Measurements from ENCODE around the gene CCDC102A.
A peak's percentile ranks its signal among the peaks of the same experiment; 100 is the strongest.
"Not testable (repeated sequence)": the region's sequence is repeated elsewhere in the genome, so short reads cannot be mapped to it uniquely, and the experiment has no call there.

The CCDC102A gene

DNA sequence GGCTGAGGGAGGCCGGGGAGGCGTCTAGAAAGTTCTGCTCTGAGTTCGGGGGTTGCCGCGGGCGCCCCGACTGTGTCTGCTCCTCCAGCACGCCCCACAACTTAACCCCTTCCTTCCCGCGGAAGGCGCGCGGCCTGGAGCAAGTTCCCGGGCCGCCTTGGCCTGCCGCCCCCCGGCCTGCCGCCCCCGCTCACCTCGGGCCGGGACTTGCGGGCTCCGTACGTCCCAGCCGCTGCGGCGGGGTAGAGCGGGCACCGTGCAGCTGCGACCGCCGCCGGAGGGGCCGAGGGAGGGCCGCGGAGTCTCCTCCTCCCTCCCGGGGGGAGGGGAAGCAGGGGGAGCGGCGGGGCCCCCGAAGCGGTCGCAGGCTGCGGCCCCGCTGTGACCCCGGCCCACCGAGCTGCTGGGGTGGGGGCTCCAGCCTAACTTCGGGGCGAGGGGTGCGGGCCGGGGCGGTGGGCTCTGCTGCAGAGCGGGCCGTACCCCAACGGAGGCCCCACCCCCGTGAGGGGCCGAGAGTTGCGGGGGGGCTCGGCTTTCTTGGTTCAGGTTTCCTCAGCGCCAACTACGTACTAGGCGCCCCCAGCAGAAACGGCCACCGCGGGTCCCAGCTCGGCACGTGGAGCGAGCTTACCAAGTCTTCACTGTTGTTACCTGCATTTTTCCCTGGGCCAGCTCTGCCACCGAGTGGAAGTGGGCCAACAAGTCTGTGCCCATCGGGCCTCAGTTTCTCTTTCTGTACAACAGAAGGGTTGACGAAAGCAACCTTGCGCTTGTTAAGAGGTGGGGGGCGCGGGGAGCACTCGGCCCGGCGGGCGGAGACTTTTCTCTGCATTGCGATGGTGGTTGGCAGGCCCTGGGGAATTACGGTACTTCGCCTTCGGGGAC lies at the start of gene CCDC102A:
Gene CCDC102A, minus strand, starts transcription at position 266 of the 888 bp plus-strand sequence. CDS start 7,394 bp downstream, outside the sequence.
- peak; percentile 6 for DNase-seq (ENCODE audit: low spot score)

DNA sequence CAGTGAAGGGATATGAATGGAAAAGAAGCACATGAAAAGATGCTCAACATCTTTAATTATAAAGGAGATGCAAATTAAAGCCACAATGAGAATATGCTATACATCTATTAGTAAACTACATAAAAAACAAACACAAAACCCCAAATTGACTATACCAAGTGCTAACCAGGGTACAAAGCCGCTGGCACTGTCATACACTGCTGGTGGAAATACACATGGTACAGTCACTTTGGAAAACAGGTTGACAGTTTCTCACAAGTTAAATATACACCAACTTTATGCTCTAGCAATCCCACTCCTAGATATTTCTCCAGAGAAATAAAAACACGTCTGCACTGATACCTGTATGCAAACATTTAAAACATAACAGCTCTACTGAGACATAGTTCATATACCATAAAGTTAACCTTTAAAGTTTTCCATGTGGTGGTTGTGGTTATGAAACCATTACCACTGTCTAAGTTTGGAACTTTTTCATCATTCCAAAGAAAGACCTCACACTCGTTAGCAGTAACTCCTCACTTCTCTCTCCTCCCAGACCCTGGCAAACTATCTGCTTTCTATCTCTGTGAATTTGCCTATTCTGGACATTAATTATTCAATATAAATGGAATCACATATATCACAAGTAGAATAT lies 48.8 kb upstream of the CCDC102A start:
- DNase-seq (ENCODE audit: low spot score): no peak

DNA sequence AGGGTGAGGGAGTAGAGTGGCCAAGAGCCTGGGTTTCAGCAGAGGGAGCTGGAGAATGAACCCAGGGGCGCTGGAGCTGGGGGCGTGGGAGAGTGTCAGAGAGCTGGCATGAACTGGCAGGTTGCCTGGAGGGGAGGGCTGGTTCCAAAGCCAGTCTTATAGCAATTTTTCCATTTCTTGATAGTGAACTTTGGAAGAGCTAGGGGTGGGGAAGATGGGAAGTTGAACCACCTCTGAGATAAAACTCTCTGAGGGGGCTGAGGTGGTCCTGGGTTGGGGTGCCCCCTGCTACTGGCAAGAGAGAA lies 42.9 kb upstream of the CCDC102A start:
- DNase-seq (ENCODE audit: low spot score): no peak

DNA sequence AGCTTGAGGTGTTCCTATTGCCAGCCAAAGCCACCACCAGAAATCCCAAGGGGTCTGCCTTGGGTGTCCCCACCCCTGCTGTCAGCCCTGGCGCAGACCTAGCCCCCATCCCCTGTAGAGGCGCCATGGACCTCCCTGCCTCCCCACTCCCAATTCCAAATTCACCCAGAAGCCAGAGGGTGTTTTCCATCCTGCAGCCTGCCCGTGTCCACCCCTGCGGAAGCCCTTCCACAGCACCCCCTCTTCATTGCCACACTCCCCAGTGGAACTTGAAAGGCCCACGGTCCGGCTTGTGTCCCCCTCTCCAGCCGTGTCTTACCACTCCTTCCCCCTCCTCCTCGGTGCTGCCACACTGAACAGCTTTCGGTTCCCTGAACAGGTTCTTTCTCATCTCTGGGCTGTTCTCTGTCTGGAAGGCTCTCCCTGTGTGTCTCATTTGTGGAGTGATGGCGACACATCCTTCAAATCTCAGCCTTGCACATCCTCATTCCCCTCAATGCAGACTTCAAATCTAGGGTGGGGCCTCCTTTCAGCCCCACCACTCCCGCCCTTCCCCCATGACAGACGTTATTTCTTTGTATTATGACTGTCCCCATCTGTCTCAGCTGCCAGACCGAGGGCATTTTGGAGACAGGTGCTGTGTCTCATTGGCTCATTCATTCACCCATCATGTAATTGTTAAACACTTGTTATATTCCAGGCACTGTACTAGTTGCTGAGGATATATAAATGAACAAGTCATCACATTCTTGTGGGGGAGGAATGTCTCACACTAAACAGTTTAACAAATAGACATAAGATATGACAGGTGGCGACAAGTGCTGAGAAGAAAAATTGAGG lies 42.4 kb upstream of the CCDC102A start:
- DNase-seq (ENCODE audit: low spot score): peak; percentile 4

DNA sequence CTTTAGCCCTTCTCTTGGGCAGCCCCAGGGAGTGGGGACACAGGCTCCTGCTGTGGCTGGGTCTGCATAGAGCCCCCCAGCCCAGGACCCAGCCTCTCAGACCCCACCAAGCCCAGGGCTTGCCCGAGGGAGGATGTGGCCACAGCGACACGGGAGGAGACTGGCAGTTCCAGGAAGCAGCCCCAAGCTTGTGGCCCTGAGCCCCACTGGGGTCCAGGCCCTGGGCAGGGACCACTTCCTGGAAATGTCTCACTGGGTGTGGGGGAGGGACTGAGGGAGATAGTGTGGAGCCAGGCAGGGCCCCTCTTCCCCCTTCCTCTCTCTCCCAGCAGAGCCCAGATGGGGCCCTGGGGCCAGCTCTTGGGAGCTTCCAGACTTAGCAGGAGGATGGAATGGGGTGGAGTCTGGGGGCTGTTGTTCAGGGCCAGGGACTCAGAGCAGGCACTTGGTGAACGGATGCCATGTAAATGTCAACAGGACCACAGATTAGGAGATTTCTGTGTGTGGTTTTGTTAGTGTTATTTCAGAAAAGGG lies 41.4 kb upstream of the CCDC102A start:
- DNase-seq (ENCODE audit: low spot score): no peak

DNA sequence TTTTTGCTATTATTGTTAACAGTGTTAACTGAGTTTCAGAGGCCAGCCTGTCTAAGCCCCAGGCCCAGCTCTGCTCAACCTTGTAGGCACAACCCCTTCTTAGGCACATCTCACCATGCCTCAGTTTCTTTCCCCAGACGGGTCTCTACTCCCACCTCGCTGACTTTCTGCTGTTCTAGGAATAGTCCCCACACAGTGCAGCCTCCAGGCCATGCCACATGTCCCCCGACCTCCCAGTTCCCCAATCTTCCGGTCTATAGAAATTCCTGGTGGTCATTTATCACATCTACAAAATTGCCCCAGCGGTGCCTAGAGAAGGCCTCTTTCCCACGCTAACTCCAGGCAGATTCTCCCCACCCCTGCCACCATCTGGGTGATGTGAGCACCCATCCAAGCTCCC lies 40.8 kb upstream of the CCDC102A start:
- no peak for DNase-seq (ENCODE audit: low spot score)

DNA sequence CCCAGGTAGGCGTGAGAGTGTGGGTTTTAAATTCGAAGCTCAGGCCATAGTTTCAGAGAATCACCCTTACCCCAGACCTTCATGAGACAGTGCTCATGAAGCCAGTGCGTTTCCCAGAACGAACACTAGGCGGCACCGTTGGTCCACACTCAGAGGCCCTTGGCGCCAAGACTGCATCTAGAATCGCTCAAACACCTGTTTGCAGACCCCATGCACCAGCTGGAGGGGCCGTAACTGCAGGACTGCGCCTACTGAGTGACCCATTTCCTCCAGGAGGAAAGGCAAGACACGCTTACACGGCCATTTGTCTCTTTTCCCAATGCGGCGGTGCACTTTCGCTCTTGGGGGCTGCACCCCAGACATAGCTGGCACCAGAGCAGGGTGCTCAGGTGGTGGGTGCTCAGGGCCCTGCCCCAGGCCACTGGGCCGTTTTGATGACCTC lies 40.1 kb upstream of the CCDC102A start:
- DNase-seq (ENCODE audit: low spot score): peak; percentile 68

DNA sequence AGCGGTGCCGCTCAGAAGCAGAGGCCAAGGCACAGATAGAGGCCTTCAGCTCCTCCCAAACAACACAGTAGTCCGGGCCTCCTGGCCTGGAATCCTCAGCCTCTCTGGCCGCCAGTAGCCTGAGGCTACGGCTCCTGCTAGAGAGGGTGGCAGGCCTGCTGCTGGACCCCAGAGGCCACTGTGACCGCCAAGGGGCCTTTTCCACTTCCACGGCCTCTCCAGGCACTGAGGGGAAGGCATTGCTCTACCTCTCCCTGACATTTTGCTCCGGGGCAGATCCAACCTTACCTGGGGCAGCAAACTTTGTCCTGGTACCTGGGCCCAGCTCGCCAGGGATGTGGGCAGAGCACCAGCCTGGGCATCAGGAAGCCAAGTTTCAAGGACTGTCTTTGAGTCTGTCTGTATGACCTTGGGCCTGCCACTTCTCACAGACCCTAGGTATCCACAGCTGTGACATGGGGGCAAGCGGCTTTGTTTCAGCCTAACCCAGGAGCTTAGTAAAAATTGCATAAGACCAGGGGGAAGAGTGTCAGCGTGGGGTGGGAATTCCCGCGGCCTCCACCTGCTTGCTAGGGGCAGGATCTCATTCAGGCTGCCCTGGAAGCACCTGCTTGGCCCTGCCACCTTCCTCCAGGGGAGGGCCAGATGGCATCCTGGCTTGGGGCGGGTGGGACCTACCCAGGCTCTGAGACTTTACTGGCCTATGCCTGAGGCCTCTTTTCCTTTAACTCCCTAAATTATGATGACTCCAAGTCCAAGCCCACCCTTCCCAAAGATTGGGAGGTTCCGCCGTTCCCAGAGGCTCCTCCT lies 39.3 kb upstream of the CCDC102A start:
- DNase-seq (ENCODE audit: low spot score): no peak

DNA sequence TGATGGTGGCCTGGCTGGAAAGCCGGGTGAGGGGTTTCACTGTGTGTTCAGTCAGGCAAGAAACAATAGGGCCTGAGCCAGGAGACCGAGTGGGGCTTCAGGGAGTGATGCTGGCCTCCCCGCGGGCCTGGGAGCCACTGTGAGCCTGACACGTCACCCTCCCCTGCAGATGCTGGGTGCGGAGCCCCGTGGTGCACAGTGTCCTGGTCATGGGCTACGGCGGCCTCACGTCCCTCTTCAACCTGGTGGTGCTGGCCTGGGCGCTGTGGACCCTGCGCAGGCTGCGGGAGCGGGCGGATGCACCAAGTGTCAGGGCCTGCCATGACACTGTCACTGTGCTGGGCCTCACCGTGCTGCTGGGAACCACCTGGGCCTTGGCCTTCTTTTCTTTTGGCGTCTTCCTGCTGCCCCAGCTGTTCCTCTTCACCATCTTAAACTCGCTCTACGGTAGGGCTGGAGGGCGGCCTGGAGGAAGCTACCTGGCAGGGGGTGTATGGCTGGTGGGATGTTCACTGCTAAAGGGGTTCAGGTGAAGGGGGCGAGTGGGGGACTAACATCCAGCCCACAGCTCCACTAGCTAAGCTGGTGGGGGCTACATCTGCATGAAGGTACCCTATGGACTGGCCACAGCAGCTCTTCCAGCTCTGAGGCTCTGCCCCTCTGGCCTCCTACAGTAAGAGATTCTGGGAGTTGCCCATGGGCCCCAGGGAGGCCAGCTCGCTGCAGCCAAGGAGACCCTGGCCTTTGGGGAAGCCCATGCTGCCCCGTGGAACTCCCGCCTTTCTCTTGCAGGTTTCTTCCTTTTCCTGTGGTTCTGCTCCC lies 38.5 kb upstream of the CCDC102A start:
- no peak for DNase-seq (ENCODE audit: low spot score)

DNA sequence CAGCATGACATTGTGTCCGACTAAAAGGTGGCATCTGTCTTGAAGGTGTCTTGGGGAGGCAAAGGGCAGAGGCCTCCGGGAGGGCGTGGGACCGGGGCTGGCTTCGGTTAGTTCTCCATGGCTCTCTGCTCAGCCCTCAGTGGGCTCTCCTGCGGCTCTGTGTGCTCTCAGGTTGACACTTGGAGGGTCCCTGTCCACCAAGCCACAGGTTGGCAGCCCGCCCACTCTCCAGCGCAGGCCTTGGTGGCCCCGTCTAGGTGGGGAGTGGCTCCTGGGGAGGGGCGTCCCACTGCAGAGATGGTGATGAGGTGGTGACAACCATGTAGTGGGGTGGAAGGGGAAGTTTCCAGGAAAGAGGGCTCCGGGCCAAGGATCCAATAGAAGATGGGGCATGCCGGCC lies 37.7 kb upstream of the CCDC102A start:
- no peak for DNase-seq (ENCODE audit: low spot score)

DNA sequence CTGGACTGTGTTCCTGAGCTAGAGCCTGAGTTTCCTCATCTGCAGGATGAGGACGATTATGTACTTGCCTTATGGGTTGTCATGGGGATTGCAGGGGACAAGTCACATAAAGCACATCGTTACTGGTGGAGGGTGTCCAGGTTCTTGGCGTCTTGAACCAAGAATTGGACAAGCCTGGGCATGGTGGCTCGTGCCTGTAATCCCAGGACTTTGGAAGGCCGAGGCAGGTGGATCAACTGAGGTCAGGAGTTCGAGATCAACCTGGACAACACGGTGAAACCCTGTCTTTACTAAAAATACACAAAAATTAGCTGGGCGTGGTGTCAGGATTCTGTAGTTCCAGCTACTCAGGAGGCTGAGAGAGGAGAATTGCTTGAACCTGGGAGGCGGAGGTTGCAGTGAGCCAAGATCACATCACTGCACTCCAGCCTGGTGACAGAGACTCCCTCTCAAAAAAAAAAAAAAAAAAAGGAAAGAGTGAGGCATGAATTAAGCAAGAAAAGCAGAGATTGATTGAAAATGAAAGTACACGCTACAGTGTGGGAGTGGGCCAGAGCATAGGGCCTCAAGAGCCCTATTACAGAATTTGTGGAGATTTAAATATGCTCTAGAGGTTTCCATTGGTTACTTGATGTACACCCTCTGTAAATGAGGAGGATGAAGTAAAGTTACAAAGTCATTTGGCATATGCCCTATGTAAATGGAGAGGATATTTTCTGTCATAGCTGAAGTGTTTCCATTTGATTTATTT lies 36.8 kb upstream of the CCDC102A start:
- no peak for DNase-seq (ENCODE audit: low spot score)

DNA sequence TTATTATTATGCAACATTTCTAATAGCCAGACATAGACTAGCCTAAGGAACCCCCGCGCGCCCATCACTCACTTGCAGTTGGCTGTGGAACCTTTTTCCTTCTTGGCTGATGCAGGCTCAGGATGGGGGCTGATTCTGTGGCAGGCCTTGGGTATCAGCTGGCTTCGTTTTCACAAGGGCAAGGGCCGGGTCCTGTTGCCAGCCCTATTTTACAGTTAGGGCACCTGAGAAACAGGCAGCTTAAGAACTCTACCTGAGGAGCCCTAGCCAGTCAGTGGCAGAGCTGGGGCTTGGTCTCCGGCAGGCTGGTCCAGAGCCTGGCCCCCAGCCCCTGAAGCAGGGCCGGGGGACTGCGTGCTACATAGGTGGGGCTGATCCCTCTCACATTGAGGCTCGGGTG lies 34.7 kb upstream of the CCDC102A start:
- DNase-seq (ENCODE audit: low spot score): no peak

DNA sequence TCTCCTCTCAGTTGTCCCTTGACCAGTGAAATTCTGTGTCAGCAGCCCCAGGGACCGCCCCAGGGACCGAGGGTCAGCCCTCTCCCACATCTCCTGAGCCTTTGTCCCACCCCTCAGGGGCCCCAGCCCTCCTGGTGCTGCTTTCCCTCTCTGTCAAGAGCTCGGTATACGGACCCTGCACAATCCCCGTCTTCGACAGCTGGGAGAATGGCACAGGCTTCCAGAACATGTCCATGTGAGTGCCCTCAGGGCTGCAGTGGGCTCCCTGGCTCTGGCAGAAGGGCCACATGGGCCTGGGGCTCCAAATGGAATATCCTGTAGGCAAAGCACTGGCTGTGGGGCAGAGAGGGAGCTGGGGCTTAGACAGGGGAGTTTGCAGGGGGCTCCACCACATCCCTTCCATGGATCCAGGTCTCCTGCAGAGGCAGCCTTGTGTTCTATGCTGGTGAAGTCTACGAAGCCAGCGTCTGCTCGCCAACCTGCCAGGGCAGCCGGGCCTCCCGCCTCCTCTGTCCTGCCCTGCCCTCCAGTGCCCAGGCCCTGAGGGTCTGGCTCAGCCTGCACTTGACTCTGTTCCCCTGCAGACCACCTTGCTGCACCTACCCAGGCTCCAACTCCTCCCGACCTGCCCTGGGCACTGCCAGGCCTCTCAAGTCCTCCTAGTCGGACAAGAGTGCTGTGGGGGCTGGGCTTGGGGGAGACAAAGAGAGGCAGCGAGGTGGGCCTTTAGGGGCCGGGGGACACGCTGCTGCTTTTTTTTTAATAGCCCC lies 34.1 kb upstream of the CCDC102A start:
- DNase-seq (ENCODE audit: low spot score): no peak

DNA sequence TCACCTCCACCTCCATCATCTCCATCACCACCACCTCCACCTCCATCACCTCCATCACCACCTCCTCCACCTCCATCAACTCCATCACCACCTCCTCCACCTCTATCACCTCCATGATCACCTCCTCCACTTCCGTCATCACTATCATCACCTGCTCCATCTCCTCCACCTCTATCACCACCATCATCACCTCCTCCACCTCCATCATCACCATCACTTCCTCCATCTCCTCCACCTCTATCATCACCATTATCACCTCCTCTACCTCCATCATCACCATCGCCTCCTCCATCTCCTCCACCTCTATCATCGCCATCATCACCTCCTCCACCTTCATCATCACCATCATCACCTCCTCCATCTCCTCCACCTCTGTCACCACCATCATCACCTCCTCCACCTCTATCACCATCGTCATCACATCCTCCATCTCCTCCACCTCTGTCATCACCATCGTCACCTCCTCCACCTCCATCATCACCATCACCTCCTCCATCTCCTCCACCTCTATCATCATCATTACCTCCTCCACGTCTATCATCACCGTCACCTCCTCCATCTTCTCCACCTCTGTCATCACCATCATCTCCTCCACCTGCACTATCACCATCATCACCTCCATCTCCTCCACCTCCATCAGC lies 33.1 kb upstream of the CCDC102A start:
- DNase-seq (ENCODE audit: low spot score): no peak

DNA sequence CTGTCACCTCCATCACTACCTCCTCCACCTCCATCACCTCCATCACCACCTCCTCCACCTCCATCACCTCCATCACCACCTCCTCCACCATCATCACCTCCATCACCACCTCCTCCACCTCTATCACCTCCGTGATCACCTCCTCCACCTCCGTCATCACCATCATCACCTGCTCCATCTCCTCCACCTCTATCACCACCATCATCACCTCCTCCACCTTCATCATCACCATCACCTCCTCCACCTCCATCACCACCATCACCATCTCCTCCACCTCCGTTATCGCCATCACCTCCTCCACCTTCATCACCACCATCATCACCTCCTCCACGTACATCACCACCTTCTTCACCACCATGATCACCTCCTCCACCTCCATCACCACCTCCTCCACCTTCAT lies 32.4 kb upstream of the CCDC102A start:
- not testable (repeated sequence) for DNase-seq (ENCODE audit: low spot score)

DNA sequence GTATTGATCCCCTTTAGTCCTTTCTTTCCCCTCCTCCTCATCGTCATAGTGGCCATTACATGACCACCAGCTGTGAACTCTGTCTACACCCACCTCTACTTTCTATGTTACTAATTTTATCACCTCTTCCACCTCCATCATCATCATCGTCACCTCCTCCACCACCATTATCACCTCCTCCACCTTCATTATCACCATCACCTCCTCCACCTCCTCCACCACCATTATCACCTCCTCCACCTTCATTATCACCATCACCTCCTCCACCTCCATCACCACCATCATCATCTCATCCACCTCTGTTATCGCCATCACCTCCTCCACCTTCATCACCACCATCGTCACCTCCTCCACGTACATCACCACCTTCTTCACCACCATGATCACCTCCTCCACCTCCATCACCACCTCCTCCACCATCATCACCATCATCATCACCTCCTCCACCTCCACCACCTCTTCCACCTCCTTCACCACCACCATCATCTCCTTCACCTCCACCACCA lies 31.9 kb upstream of the CCDC102A start:
- no peak for DNase-seq (ENCODE audit: low spot score)

DNA sequence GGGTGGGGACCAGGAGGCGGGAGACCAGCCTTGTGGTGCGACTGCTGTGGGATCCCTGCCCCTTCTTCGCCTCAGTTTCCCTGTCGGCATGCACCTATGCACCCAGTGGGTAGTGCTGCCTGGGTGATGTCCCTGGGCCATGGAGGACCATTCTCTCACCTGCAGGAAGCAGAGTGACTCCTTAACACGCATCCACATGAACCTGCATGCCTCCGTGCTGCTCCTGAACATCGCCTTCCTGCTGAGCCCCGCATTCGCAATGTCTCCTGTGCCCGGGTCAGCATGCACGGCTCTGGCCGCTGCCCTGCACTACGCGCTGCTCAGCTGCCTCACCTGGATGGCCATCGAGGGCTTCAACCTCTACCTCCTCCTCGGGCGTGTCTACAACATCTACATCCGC lies 31.3 kb upstream of the CCDC102A start:
- DNase-seq (ENCODE audit: low spot score): no peak

DNA sequence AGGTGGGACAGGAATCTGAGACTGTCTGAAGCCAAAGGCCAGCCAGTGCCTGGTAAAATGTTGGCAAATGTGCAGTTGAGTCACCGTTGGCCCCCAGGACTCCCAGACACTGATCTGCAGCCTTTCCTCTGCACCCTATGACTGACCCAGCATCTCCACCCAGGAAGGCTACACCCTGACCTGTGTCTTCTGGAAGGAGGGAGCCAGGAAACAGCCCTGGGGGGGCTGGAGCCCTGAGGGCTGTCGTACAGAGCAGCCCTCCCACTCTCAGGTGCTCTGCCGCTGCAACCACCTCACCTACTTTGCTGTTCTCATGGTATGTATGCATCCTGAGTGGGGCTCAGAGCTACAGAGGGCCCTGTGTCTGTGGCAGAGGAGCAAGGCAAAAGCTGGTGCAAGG lies 30.1 kb upstream of the CCDC102A start:
- no peak for DNase-seq (ENCODE audit: low spot score)
